ENCODE data around the gene CD34.

GRCh38 chr1:207959910-207960309 is 49.0 kb upstream of the CD34 start:
- no peak for TF ChIP-seq CTCF (conservative IDR thresholded peaks at IDR 0.05; ENCODE audit: low read depth, low read length)
- no peak for TF ChIP-seq EZH2 (IDR thresholded peaks at IDR 0.05; ENCODE audit: borderline replicate concordance, low read depth, low read length, poor library complexity, severe bottlenecking)

All from A673 (cell line).